ENCODE measurements around the gene PPFIA4.

PPFIA4 gene

DNA sequence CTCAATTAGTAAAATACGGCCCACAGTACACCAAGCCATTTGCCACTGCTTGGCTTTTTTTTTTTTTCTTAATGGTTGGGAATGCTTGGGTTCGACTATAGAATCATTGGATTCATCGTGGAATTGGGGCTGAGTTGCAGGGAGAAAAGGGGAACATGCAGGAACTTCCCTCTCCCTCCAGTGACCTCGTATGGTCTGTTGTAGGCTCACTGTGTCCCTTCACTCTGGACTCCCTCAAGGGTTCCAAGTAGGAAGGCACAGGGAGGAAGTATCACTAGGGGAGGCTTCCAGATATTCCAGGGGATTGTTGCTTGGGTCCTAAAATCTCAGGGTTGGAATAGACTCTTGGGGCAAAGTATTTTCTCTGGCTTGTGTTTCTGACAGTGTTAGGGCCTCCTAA, 24.5 kb downstream of the PPFIA4 start:
- no peak for TF ChIP-seq CTCF (IDR thresholded peaks at IDR 0.05; ENCODE audit: borderline replicate concordance, control extremely low read depth, extremely low read depth, insufficient read depth, missing control alignments)
- no peak for DNase-seq (ENCODE audit: low spot score)
- in situ Hi-C loops (cut with MboI; ENCODE audit: low sequenced_read_pairs, unreplicated experiment): no loop called here

DNA sequence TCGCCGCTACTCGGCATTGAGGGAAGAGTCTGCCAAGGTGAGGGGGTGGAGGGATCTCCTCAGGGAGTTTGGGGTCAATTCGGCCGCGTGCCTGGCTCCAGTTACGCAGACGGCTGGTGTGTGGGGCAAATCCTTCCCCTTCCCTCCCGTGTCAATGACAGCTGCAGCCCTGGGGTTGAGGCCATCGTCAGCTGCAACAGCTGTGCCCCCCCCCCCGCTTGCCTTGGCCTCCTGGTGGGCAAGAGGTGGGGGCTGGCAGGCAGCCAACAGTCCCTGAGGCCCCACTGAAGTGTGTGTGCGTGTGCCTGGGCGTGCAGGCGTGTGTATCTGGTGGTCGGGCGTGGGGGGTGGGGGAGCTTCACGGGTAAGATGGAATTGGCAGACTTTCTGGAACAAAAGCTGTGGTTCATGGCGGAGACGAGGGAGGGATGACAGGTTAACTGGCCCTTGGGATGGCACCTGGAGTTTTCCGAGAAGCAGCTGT, 25.6 kb downstream of the PPFIA4 start:
- in situ Hi-C loops (cut with MboI; ENCODE audit: low sequenced_read_pairs, unreplicated experiment): no loop called here
- no peak for TF ChIP-seq CTCF (IDR thresholded peaks at IDR 0.05; ENCODE audit: borderline replicate concordance, control extremely low read depth, extremely low read depth, insufficient read depth, missing control alignments)
- DNase-seq (ENCODE audit: low spot score): no peak

- DNase-seq (ENCODE audit: low spot score): no peak
- no peak for TF ChIP-seq CTCF (IDR thresholded peaks at IDR 0.05; ENCODE audit: borderline replicate concordance, control extremely low read depth, extremely low read depth, insufficient read depth, missing control alignments)
- in situ Hi-C loops (cut with MboI; ENCODE audit: low sequenced_read_pairs, unreplicated experiment): no loop called here
Measured at GRCh38 chr1:203052601-203053000, 26.3 kb downstream of the PPFIA4 start.

- TF ChIP-seq CTCF (IDR thresholded peaks at IDR 0.05; ENCODE audit: borderline replicate concordance, control extremely low read depth, extremely low read depth, insufficient read depth, missing control alignments): no peak
- in situ Hi-C loops (cut with MboI; ENCODE audit: low sequenced_read_pairs, unreplicated experiment): no loop called here
- DNase-seq (ENCODE audit: low spot score): no peak
Measured at GRCh38 chr1:203054184-203054583, 27.9 kb downstream of the PPFIA4 start.

GRCh38 chr1:203054642-203055041, 28.4 kb downstream of the PPFIA4 start:
- in situ Hi-C loops (cut with MboI; ENCODE audit: low sequenced_read_pairs, unreplicated experiment): no loop called here
- TF ChIP-seq CTCF (IDR thresholded peaks at IDR 0.05; ENCODE audit: borderline replicate concordance, control extremely low read depth, extremely low read depth, insufficient read depth, missing control alignments): no peak
- DNase-seq (ENCODE audit: low spot score): no peak

- no peak for TF ChIP-seq CTCF (IDR thresholded peaks at IDR 0.05; ENCODE audit: borderline replicate concordance, control extremely low read depth, extremely low read depth, insufficient read depth, missing control alignments)
- no peak for DNase-seq (ENCODE audit: low spot score)
- in situ Hi-C loops (cut with MboI; ENCODE audit: low sequenced_read_pairs, unreplicated experiment): no loop called here
Measured at GRCh38 chr1:203055161-203055799, 29.0 kb downstream of the PPFIA4 start.

Data from GM13976 (cell line).